Non-pigmented ciliary epithelial cell (primary cell): ENCODE results near the gene ENHO.
"Not testable (repeated sequence)": the region's sequence is repeated elsewhere in the genome, so short reads cannot be mapped to it uniquely, and the experiment has no call there.

ENCODE experiments used
- DNase-seq: peaks from one replicate; pipeline ENCODE4 v3.0.0-alpha.2; 2010; ENCODE audit warnings: low read depth

The ENHO gene

GRCh38 chr9:34555500-34555899 is 32.7 kb upstream of the ENHO start:
- no peak for DNase-seq

GRCh38 chr9:34555002-34555348 is 32.2 kb upstream of the ENHO start:
- DNase-seq = no peak

- no peak for DNase-seq
Observed at GRCh38 chr9:34554211-34555001, 31.6 kb upstream of the ENHO start.

- DNase-seq = no peak
Observed at GRCh38 chr9:34553511-34554021, 30.8 kb upstream of the ENHO start.

- no peak for DNase-seq
Observed at GRCh38 chr9:34552986-34553385, 30.2 kb upstream of the ENHO start.

- no peak for DNase-seq
Observed at GRCh38 chr9:34552606-34552981, 29.8 kb upstream of the ENHO start.

GRCh38 chr9:34551751-34552605 is 29.2 kb upstream of the ENHO start:
- no peak for DNase-seq

GRCh38 chr9:34550681-34551270 is 28.0 kb upstream of the ENHO start:
- no peak for DNase-seq

- no peak for DNase-seq
Observed at GRCh38 chr9:34550016-34550680, 27.4 kb upstream of the ENHO start.

- no peak for DNase-seq
Observed at GRCh38 chr9:34549407-34549732, 26.6 kb upstream of the ENHO start.

- DNase-seq = no peak
Observed at GRCh38 chr9:34547960-34548611, 25.3 kb upstream of the ENHO start.

GRCh38 chr9:34546834-34547827 is 24.3 kb upstream of the ENHO start:
- no peak for DNase-seq

- no peak for DNase-seq
Observed at GRCh38 chr9:34546102-34546833, 23.5 kb upstream of the ENHO start.

GRCh38 chr9:34545497-34545896 is 22.7 kb upstream of the ENHO start:
- no peak for DNase-seq

- no peak for DNase-seq
Observed at GRCh38 chr9:34544035-34544434, 21.2 kb upstream of the ENHO start.

GRCh38 chr9:34541540-34541939 is 18.8 kb upstream of the ENHO start:
- DNase-seq = no peak

- DNase-seq = no peak
Observed at GRCh38 chr9:34540827-34541226, 18.0 kb upstream of the ENHO start.

- DNase-seq = no peak
Observed at GRCh38 chr9:34536685-34537084, 13.9 kb upstream of the ENHO start.

GRCh38 chr9:34532041-34532440 is 9.3 kb upstream of the ENHO start:
- not testable (repeated sequence) for DNase-seq

- no peak for DNase-seq
Observed at GRCh38 chr9:34526026-34526425, 3.2 kb upstream of the ENHO start.
